Measurements from ENCODE around the gene DGUOK.

GRCh38 chr2:73983322-73984202 is 56.9 kb downstream of the DGUOK start:
- TF ChIP-seq ATF2 (IDR thresholded peaks at IDR 0.05; ENCODE audit: low read length): no peak
- peak in 1 of 3 experiments; percentile 13; a peak in 1 of 6 replicates for TF ChIP-seq CTCF (IDR thresholded peaks at IDR 0.05 in 2 of 3, conservative IDR thresholded peaks at IDR 0.05 in 1 of 3; ENCODE audit: control insufficient read depth in 2 of 3, extremely low read depth in 1 of 3, insufficient read depth in 1 of 3, low read depth in 3 of 3, low read length in 3 of 3)
- no peak for TF ChIP-seq RFX5 (IDR thresholded peaks at IDR 0.05; ENCODE audit: low read depth, low read length)
- TF ChIP-seq POLR2A (IDR thresholded peaks at IDR 0.05; ENCODE audit: low read depth, low read length): no peak

Data from GM12878 (cell line).